HuH-7 (cell line): ENCODE results near the gene LRP1.

ENCODE experiments used
- DNase-seq: peaks from one replicate; pipeline ENCODE4 v3.0.0; 2011; ENCODE audit warnings: low spot score

Gene LRP1

DNA sequence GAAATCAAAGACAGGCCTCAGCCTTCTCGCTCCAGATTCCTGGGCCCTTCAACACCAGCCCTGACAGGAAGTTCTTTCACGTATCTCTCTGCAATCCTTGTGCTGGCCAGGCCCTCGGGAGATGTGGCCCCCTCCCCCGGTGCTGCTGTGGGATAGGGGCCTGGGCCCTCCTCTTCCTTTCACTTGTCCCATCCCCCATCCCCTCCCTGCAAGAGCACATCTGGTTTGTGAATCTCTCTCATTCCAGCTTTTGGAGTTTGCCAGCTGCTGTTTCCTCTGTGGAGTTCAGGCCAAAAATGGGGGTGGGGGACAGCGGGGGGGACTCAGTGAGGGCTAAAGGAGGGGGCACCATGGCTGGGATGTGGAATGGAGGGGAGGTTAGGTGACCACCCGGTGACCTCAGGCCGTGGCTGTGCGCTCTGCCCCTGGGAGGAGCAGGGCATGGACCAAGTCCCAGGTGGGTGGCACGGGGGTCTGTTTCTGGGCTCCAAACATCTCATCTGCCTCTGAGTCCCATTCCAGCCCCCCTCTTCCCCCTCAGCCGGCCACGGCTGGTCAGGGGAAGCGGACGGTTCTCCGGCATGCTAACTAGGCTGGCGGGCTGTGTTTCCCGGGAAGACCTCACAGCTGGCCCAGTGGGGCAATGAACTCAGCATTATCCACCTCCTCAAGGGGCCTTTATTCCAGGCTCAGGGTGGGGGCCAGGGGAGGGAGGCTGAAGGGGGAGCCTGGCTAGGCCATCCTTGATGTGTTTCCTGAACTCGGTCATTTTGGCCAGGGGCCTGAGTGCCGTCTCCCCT, 7.4 kb downstream of the LRP1 start:
- no peak for DNase-seq

DNA sequence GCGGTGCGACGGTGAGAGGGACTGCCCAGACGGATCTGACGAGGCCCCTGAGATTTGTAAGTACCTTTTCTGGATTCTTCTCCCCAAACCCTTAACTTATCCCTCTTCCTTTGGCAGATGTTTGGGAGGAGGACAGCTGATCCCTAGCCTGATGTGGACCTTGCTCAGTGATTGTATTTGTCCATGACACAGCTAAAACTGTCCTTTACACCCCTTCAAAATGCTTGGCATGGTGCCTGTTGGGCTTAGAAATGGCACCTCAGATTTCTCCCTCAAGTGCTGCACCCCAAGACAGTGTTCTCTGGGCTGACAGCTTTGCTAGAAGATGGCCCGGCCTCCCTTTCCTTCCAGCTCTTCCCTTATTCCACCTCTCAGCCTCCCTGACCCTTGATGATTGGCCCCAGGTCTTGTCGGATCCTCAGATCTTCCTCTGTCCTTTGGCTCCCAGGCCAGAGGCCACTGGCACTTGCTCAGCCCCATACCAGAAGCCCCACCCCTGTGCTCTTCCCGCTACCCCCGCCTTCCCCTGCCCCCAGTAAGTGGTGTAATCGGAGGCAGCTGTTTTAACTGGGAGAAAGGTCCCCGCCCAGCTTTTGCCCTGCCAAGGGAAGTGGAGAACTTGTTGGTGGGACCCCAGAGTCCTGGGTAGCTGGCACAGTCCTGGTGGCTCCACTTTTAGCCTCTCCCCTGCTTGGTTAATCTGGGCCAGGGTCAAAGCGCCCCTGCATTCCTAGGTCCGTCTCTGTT, 10.4 kb downstream of the LRP1 start:
- DNase-seq, result peak; percentile 85

DNA sequence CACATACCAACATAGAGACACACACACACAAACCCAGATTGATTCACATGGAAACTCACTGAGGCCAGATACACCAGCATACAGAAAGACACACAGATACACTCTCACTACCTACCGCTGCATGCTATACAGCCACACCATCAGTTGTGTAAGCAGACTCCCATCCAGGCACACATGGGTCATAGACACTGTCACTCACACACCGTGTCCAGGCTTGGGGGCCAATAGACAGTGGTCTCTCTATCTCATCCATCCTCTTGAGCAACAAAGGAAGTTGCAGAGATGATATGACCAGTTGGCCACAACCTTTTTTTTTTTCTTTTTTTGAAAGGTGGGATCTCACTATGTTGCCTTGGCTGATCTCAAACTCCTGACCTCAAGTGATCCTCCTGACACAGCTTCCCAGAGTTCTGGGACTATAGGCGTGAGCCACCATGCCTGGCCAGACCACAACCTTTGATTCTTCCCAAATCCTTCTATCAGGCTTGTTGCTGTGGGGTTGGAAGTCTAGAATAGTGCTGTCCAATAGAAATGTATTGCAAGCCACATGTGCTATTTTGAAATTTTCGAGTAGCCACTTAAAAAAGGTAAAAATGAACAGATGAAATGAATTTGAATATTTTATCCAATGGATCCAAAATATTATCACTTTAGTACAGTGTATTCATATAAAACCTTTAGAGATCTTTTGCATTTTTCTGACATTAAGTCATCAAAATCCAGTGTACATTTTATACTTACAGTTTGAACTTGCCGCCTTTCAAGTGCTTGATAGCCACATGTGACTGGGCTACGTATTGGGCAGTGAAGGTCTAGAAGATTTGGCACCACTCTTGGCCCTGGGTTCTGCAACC, 11.7 kb downstream of the LRP1 start:
- no peak for DNase-seq

DNA sequence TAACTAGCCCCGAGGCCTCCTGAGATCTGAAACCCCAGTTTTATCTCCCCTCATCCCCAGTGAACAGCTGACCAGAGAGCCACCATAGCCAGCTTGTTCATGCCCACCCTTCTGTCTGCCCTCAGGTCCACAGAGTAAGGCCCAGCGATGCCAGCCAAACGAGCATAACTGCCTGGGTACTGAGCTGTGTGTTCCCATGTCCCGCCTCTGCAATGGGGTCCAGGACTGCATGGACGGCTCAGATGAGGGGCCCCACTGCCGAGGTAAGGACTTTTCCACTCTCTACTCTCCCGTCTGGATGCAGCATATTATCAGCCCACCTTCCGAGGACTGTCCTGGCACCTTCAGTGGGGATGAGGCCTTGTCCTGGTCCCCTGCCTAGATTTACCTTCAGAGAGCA, 13.0 kb downstream of the LRP1 start:
- DNase-seq, result no peak

DNA sequence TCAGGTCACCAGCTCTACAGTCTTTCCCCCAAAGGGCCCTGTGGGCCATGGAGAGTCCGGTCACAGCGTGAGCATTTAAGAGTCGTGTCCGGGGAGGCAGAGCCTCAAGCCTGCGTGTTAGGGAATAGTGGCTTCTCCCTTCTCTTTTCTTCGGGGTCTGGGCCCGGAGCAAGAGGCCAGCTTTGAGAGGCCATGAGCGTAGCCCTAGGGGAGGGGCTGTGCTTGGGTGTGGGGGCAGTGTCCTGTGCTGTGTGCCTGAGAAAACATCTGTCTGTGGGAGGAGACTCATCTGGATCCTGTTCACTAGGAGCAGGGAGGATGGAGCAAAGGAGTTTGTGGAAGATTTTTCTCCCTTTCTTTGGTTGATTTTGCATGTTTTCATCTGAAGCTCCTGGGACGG, 13.8 kb downstream of the LRP1 start:
- no peak for DNase-seq

DNA sequence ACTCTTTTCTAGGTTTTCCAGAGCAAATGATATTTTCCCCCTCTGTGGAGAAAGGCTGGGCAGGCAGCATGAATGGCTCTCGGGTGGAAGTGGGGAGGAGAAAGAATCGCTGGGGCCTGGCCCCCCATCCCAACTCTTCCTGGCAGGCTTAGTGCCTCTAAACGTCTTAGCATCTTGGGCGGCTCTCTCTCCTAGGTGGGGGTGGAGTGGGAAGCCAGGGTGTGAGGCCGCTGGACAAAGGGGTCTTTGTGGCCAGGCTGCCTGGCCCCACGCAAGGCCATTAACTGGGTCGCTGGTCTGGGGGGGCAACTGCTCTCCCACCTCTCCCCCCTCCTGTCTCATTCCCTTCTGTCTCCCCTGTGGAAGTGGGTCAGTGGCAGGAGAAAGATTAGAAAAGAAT, 14.4 kb downstream of the LRP1 start:
- no peak for DNase-seq

DNA sequence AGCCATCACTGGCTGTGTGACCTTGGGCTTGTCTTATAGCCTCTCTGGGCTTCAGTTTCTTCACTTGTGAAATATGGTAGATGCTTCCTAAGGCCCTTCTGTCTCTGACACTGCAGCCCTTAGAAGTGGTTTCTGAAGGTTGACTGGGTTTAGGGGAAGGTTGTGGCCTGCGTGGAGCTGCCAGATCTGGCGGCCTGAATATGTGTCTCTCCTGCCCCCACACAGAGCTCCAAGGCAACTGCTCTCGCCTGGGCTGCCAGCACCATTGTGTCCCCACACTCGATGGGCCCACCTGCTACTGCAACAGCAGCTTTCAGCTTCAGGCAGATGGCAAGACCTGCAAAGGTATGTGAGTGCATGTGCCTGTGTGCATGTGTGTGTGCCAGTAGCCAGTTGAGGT, 15.2 kb downstream of the LRP1 start:
- no peak for DNase-seq

DNA sequence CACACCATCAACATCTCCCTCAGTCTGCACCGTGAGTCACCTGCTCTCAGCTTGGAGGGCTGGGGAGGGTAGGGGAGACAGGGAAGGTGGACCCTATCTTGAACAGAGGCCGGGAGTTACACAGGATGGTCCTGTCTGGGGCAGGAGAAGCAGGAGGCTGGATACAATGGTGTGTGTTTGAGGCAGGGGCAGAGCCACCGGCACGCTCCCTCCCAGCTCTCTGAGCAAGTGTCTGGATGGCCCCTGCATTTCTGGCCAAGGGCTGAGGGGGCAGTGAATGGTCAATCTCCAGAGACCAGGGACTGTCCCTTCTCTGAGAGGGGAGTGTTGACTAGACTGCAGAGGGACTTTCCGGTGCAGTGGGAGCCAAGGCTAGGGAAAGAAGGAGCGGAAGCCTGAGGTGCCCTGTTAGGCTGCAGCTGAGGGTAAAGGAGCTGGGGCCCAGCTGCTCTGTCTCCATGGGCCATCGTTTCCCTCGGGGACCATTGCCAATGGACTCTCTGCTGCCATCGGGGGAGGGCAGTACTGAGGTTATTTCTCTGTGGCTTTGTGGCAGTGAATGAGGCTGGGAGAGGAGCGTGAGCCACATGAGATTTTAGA, 17.3 kb downstream of the LRP1 start:
- no peak for DNase-seq

DNA sequence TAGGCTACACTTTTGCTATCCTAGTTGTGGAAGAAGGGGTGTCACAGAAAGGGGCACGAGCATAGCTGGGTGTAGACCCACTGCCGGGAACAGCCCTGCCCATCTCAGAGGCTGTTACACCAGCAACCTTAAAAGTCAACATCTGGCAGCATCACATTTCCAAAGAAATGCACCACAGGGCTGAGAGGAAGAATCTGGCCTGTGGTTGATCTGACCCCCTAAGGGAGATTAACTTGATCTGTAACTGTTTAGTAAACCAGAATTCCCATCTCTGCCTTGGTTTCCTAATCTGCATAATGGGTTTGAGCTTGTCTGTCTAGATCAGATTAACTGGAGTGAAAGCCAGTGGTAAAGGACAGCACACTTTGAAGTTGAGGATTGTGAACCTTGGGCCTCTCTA, 17.8 kb downstream of the LRP1 start:
- DNase-seq, result no peak

DNA sequence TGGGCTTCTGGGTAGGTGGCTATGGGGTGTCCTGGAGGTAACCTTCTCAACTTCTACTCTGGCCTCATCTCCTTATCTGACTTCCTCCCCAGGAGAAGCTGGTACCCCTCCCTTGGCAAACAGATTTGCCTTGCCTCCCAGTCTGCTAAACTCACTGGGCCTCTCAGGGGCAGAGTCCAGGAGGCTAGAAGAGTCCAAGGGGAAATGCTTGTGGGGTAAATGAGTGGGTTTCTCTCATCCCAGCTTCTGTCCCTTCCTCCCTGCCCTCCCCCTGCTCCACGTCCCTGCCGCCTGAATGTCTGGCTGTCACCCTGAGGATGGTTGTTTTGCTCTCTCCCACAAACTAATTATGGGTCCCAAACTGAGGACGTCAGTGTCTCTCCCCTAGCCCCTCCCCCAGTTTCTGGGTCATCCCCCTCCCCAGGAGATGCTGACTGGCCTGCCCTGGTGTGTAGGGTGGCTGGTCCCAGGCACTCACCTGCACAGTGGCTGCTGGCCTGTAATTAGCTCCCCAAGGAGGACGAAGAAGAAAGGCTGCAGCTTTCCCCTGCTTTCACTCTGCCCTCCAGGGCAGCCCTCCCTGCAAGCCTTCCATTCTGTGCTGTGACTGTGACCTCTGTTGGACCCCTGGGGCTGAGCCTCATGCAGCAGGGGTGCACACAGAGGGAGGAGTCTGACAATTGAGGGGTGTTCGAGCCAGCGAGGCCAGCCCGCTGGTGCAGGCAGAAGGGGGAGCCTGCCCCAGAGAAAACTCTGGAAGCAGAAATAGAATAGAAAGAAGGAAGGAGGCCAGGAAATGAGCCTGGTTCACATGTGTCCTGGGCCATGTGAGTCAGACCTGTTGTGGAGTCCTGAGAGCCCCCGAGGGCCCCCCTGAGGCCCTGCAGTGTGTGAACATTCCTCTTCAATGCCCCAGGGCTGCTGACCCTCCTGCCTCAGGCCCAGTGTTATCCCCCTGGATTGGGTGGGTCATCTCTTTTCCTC, 19.0 kb downstream of the LRP1 start, which contains the start of gene LRP1-AS:
TSS of gene LRP1-AS (minus strand) at position 659 of the 984 bp plus-strand sequence.
- peak; percentile 79 for DNase-seq

DNA sequence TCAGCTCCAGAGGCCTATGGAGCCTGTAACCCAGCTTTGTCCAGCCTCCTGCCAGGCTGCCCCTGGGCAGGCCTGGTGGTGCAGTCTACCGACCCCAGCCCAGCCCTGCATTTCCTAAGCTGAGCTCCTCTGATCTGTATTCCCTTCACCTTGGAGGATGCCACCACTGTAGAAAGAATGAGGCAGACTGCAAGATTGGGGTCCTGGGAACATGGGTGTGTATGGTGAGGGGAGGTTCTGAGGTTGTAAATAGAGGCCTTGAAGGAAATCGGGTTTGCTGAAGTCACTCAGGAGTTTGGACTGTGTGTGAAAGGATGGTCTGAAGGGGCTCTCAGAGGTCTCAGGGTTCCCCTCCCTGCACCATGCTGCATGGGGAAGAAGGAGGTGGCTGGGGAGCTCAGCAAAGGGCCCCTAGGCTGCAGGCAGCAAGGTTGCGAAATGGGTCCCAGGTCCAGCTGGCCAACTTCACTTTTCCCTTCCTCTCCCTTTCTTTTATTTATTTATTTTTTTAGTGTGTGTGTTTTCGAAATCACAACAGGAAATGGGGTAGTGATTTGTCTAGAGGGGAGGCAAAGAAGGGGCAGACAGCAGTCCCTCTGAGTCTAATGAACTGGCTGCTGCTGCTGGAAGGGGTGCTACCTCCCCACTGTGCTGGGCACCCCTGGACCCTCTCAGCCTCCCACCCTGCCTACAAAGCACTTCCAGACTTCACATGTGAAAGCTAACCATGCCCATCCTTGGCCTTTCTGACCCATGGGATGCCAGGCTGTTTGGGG, 20.4 kb downstream of the LRP1 start:
- peak; percentile 46 for DNase-seq

DNA sequence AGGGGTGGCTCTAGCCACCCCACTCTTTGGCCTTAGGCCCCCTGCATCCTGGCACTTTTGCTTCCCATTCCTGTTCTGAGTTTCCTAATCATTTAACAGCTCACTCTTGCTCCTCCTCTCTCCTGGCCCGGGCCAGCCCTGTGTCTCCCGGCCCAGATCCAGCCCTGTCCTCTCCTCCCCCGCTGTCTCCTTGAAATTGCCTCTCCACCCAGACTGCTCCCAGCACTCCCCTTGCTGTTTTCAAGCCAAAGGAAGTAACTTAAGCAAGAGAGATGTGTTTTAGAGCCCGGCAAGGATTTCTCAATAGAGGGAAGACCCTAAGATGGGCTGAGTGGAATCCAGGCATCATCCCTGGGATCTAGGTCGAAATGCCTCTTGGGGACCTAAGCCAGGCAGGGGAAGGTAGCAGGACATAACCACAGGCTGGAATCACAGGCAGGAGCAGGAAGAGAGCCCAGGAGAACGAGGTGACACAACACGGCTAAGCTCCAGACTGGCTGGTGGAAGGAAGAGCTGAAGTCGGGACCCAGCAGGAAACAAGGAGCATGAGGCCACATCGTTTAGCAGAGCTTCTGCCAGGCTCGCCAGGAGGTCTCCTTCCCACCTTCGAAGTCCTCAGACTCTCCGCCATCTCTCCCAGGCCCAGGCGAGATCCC, 21.1 kb downstream of the LRP1 start:
- no peak for DNase-seq

DNA sequence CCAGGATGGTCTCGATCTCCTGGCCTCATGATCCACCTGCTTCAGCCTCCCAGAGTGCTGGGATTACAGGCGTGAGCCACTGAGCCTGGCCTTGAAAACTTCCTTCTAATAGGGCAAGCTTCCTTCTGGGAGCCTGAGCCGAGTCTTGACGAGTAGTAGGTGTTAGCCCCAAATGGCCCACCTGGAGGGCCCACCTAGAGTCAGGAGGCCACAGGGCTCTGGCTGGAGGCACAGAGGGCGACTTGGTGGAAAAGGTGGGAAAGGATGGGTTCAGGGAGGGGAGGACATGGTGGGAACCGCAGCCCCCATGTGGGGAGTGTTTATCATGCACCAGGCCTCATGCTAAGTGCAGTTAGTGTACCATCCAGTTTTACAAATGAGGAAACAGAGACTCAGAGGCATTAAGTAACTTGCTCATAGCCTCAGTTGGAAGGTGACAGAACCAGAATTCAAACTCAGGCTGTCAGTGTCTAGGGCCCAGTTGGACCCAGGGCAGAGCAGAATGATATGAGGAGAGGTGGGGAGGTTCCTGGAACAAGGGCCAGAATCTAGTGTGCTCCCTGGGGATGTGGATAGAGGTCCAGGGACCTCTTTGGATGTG, 22.2 kb downstream of the LRP1 start:
- no peak for DNase-seq

DNA sequence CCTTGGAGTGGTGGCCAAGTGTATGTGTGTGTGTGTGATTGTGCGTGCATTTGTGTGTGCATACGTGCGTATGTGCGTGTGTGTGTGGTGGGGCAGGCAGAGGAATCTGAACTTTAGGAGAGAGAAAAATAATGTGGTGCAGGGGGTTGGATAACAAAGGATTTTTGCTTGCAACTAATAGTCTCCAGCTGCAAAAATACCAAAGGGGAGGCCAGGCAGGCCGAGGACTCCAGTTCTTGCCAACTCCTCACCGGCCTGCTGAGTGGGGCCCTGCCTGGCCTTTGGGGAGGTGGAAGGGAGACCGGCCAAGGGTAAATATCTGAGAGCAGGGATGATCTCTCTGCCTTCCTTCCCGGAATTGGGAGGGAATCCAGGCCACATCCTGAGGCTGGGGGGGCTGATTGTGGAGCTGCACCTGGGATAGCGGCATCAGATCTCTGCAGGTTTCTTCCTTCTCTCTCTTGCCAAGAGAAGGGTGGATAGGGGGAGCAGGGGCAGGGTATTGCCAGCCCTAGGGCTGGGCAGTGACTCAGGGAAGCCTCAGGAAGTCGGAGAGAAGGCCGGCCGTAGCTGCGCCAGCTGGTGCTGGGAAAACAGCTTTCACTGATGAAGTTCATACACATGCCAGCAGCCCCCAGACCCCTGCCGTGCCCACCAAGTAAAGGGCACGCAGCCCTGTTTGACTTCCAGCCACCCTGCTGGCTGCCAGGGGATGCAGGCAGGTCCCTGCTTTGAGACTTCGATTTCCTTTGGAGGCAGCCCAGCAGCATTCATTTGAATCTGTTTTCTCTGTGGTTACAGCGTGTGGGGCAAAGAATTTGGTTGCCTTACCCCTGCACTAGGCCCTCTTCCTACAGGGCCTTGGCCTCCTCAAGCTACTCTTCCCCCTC, 23.7 kb downstream of the LRP1 start:
- DNase-seq, result no peak

DNA sequence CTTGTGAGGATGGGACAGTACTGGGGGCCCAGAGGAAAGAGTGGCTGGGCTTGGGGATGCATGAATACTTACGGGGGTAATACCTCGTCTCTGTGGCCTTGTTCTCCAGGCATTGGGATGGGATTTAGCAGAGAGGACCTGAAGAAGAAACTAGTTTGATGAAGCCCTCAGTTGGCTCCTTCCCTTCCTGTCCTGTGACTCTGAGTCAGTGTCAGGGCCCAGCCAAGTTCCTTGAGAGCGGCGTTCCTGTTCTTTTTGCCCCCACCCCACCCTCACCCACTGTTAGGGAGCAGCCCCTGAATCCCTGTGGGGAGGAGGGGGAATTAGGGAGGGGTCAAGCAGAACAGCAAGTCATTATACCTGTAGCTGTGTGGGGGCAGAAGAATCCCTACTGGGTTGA, 24.4 kb downstream of the LRP1 start:
- DNase-seq, result no peak

DNA sequence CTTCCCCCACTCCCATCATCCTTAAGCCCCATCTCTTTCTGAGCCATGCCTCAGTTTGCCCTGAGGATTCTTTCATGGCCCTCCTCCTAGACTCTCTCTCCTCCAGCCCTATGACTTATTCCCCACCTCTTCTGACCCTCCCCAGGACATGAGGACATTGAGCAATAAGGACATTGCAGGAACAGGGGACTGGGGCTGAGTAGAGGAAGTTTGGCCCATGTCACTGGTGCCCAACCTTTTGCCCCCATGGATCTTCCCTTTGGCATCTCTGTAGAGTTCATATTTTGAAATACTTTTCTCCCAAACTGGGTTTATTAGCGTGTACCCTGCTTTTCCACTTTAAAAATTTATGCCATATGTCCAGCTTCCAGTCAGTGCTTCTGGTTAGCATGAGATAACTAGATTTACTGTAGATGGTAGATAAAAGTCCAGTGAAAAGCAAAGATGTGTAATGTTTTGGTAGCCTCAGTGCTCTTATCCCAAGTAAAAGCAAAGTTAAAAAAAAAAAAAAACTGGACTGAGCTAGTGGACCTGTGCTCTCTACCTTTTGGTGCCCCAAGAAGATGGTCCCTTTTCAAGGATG, 25.2 kb downstream of the LRP1 start:
- DNase-seq, result no peak

DNA sequence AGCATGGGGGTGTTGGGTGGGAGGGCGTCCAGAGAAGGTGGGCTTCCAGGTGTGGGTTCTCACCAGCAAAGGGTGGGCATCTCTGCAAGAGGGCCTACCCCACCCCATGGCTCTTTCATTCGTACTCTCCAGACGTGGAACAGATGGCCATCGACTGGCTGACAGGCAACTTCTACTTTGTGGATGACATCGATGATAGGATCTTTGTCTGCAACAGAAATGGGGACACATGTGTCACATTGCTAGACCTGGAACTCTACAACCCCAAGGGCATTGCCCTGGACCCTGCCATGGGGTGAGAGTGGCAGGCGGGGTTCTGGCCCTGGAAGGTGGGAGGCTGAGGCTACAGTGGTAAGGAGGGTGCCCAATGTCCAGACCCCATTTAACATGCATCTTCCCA, 25.8 kb downstream of the LRP1 start:
- DNase-seq, result no peak
